Epithelial cell of proximal tubule (primary cell): ENCODE measurements around the gene LRRC74B. TPM values are rescaled to one million over a fixed set of nuclear protein-coding genes. Genes with fewer than 3 reads are reported as not detected.

Experiments used
- DNase-seq: peaks from one replicate; pipeline ENCODE4 v3.0.0-alpha.2; 2011; ENCODE audit warnings: low read depth
- H3K4me3 ChIP-seq: 2 replicates; pipeline ENCODE4 v1.5.1; 2011; ENCODE audit warnings: low read depth, mild to moderate bottlenecking, low read length
- CTCF ChIP-seq: conservative IDR thresholded peaks from 2 replicates; pipeline ENCODE4 v1.5.1; 2012; ENCODE audit warnings: low read depth, mild to moderate bottlenecking, low read length
- total RNA-seq: library from RNA; depleted of rRNA; stranded (reverse); fragments of >200 nt; gene quantifications from 2 replicates; pipeline ENCODE4 v1.2.3, GENCODE V29; 2015

Gene LRRC74B
- total RNA-seq, 1 donor from 2014 or later = not detected

DNA sequence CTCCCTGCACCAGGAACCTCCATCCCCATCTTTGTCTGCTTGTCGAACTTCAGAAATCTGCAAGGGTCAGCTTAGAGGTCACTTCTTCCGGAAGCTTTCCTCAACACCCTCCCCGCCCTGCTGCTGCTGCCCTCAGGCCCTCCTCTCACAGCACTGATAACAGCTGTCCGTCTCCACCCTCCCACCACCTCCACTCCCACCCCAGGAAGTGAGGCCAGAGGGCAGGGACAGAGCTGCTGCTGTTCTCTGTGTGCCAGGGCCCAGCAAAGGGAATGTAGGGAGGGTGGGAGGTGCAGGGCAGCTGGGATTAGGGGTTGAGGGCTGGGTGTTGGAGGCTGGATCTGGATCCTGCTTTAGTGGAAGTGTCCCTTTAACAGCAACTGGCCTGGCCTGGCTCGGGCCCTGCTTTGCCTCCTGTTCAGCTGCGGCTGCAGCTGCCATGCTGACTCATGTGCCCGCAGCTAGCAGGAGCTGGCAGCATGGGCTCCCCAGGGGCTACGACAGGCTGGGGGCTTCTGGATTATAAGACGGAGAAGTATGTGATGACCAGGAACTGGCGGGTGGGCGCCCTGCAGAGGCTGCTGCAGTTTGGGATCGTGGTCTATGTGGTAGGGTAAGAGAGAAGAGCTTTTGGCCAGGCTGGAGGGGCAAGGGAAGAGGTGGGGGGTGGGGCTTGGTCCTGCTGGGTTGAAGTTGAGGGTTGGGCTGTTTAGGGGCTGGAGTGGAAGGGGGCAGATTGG lies 30.9 kb upstream of the LRRC74B start, which contains the start of gene P2RX6:
P2RX6 (plus strand) TSS at position 440 of the 740 bp plus-strand sequence; CDS start at position 450, 10 bp downstream.
- TF ChIP-seq CTCF = no peak
- peak within 1 kb of the TSS; percentile 34 for H3K4me3 ChIP-seq
- no peak for DNase-seq

DNA sequence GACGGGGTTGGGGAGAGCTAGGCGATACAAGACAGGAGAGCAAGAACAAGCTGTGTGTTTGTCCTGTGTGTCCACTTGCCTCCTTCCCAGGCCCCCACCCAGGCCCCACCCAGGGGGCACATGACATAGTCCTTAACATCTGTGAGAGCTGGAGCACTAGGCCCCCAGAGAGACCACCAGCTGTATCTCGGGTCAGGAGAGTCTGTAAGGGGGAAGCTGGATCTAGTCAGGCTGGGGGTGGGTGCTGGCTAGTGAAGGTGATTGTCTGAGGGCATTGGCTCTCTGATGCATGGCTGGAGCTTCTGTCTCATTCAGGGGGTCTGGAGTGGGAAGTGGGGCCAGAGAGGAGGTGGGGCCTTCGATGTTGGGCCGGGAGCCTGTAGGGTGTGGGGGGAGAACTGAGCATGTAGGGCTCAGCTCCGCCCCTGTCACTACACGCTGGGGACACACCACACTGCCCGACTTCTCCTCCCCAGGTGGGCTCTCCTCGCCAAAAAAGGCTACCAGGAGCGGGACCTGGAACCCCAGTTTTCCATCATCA lies 30.2 kb upstream of the LRRC74B start:
- H3K4me3 ChIP-seq = no peak overlapping the region
- DNase-seq = no peak
- no peak for TF ChIP-seq CTCF

DNA sequence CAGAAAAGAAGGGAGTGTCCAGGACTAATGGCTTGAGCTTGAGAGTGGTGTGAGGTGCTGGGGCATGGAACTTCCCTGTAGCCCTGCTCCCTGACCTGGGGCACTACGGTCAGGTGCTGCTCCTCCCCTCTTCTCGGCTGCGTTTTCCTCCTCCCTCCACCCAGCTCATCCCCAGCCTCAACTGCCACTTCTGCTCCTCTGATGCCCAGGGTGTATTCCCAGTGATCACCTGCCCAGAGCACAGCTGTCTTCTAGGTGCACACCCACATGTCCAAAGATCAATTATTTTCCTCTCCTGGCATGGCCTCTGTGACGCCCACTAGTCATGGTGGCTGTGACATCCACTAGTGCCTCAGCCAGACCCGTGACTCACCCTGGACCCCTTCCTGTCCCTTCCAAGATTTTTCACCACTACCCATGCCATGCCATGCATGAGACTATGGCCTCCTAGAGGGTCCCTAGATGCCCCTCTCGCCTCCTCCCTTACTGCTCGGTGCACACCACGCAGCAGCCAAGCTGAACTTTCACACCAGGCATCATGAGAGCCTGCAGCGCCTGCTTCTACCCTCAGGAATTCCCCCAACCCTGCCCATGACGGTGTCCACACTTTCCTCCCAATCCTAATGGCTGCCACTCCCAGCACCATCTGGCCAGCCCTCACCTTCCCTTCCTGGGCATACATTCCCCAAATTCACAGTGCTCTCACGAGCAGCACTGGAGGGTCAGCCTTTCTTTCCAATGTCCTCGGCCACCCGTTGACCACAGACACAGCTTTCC lies 28.9 kb upstream of the LRRC74B start:
- DNase-seq = no peak
- TF ChIP-seq CTCF = no peak
- no peak overlapping the region for H3K4me3 ChIP-seq

GRCh38 chr22:21018314-21018713 lies 27.4 kb upstream of the LRRC74B start:
- TF ChIP-seq CTCF = no peak
- H3K4me3 ChIP-seq = no peak overlapping the region
- DNase-seq = no peak

DNA sequence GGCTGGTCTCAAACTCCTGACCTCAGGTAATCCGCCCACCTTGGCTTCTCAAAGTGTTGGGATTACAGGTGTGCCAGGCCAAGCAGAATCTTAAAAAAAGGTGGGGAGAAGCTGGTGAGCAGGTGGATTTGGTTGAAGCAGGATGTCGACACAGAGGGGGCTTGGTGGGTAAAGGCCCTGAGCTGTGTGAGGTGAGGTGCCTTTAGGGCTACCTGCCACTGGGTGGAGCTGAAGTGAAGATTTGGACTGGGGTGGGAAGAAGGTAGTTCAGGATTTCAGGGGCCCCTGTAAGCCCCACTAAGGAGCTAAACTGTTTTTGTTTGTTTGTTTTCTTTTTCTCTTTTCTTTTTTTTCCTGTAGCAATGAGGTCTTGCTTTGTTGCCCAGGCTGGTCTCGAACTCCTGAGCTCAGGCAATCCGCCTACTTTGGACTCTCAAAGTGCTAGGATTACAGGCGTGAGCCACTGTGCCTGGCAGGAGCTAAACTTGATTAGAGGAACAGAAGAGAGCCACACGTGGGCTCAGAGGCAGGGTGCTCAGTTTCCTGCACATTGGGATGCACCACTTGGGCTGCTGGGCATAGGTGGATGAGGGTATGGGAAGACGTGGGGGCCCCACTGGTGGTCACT lies 24.8 kb upstream of the LRRC74B start:
- peak; percentile 62 for TF ChIP-seq CTCF
- no peak overlapping the region for H3K4me3 ChIP-seq
- no peak for DNase-seq

- DNase-seq = no peak
- TF ChIP-seq CTCF = no peak
- H3K4me3 ChIP-seq = no peak overlapping the region
Measured at GRCh38 chr22:21022507-21022906, 23.2 kb upstream of the LRRC74B start.
